ENCODE results near the gene BTNL9.

- TF ChIP-seq CTCF (conservative IDR thresholded peaks at IDR 0.05; ENCODE audit: low read depth, low read length) (no peak), EZH2 (IDR thresholded peaks at IDR 0.05; ENCODE audit: borderline replicate concordance, low read depth, low read length, poor library complexity, severe bottlenecking) (no peak)
Measured at GRCh38 chr5:181111010-181111409, 70.9 kb downstream of the BTNL9 start.

All from A673 (cell line).